ENCODE results near the gene FRYL.

FRYL gene

DNA sequence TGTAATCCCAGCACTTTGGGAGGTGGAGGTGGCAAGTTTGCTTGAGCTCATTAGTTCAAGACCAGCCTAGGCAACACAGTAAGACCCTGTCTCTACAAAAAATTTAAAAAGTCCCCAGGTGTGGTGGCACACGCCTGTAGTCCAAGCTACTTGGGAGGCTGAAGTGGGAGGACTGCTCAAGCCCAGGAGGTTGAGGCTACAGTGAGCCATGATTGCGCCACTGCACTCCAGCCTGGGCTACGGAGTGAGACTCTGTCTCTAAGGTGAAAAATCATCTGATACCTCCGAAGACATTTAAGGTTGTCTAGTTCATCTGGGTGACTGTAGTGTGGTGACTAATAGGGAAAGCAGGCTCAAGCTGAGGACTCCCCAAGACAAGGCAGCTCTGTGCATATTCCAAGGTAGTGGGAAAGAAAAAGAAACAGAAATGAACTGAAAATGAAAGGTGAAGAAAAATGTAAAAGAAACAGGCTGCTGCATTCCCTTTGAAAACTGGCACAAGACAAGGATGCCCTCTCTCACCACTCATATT lies 23.3 kb downstream of the FRYL start:
- Histone ChIP-seq H3K9me3 (ENCODE audit: severe bottlenecking) (peaks cover 2% of the 10 kb centered on the region), H3K27me3 (ENCODE audit: insufficient read depth, poor library complexity, severe bottlenecking) (no peaks in the 10 kb centered on the region), H3K4me1 (ENCODE audit: insufficient read depth, poor library complexity, severe bottlenecking) (peaks cover 13% of the 10 kb centered on the region), H3K36me3 (ENCODE audit: low read depth) (peaks cover 10% of the 10 kb centered on the region), H3K4me3 (ENCODE audit: severe bottlenecking) (no peak overlapping the region), H3K27ac (ENCODE audit: poor library complexity, severe bottlenecking) (peak overlapping the region; percentile 49)
- TF ChIP-seq, protein P1, sequence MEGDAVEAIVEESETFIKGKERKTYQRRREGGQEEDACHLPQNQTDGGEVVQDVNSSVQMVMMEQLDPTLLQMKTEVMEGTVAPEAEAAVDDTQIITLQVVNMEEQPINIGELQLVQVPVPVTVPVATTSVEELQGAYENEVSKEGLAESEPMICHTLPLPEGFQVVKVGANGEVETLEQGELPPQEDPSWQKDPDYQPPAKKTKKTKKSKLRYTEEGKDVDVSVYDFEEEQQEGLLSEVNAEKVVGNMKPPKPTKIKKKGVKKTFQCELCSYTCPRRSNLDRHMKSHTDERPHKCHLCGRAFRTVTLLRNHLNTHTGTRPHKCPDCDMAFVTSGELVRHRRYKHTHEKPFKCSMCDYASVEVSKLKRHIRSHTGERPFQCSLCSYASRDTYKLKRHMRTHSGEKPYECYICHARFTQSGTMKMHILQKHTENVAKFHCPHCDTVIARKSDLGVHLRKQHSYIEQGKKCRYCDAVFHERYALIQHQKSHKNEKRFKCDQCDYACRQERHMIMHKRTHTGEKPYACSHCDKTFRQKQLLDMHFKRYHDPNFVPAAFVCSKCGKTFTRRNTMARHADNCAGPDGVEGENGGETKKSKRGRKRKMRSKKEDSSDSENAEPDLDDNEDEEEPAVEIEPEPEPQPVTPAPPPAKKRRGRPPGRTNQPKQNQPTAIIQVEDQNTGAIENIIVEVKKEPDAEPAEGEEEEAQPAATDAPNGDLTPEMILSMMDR (IDR thresholded peaks at IDR 0.05; ENCODE audit: poor library complexity, severe bottlenecking) = no peak
- no peak for DNase-seq (ENCODE audit: low spot score)
- peak; percentile 98 for ATAC-seq (ENCODE audit: low read depth)

DNA sequence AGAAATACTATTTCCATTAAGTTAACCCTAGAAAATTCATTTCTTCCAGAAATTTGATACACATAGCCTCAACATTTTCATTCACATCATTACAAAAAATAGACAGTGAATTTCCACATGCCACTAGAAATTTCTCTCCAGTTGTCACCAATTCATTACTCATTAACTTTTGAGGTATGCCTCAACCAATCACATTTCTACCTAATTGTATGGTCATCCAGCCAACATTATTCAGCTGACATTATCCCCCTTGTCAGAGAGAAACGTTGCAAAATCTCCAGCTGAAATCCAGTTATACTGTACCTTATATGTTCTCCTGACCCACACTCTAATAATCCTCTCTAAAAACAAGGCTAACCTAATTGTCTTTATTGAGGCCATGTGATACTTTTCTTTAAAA lies 24.8 kb downstream of the FRYL start:
- DNase-seq (ENCODE audit: low spot score) (no peak), ATAC-seq (ENCODE audit: low read depth) (no peak)
- Histone ChIP-seq H3K36me3 (ENCODE audit: low read depth) (peaks cover 10% of the 10 kb centered on the region), H3K4me1 (ENCODE audit: insufficient read depth, poor library complexity, severe bottlenecking) (peaks cover 13% of the 10 kb centered on the region), H3K9me3 (ENCODE audit: severe bottlenecking) (peaks cover 2% of the 10 kb centered on the region), H3K4me3 (ENCODE audit: severe bottlenecking) (no peak overlapping the region), H3K27me3 (ENCODE audit: insufficient read depth, poor library complexity, severe bottlenecking) (no peaks in the 10 kb centered on the region), H3K27ac (ENCODE audit: poor library complexity, severe bottlenecking) (no peak overlapping the region)
- TF ChIP-seq, protein P1 (IDR thresholded peaks at IDR 0.05; ENCODE audit: poor library complexity, severe bottlenecking) = no peak

DNA sequence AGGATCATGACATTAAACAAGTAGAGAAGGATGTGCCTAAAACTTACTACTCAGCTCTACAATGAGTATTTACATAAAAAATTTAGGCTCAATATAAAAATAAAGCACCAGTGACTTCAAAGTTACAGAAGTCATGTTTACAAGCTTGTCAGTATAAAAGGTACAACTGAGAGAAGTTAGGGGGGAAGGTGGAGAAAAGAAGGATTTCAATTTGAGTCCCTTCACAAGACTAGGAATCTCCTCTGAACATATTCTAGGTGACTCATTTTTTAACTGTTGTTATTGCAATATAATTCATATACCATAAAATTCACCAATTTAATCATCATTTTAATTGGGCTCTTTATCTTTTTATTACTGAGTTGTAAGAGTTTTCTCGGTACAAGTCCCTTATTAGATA lies 26.9 kb downstream of the FRYL start:
- Histone ChIP-seq H3K4me1 (ENCODE audit: insufficient read depth, poor library complexity, severe bottlenecking) (peaks cover 16% of the 10 kb centered on the region), H3K27ac (ENCODE audit: poor library complexity, severe bottlenecking) (peak overlapping the region; percentile 2), H3K36me3 (ENCODE audit: low read depth) (peaks cover 7% of the 10 kb centered on the region; the same call in 1 of the 2 replicates), H3K27me3 (ENCODE audit: insufficient read depth, poor library complexity, severe bottlenecking) (no peaks in the 10 kb centered on the region), H3K9me3 (ENCODE audit: severe bottlenecking) (no peaks in the 10 kb centered on the region), H3K4me3 (ENCODE audit: severe bottlenecking) (no peak overlapping the region)
- no peak for DNase-seq (ENCODE audit: low spot score)
- ATAC-seq (ENCODE audit: low read depth) = no peak
- TF ChIP-seq, protein P1 (IDR thresholded peaks at IDR 0.05; ENCODE audit: poor library complexity, severe bottlenecking) = no peak

DNA sequence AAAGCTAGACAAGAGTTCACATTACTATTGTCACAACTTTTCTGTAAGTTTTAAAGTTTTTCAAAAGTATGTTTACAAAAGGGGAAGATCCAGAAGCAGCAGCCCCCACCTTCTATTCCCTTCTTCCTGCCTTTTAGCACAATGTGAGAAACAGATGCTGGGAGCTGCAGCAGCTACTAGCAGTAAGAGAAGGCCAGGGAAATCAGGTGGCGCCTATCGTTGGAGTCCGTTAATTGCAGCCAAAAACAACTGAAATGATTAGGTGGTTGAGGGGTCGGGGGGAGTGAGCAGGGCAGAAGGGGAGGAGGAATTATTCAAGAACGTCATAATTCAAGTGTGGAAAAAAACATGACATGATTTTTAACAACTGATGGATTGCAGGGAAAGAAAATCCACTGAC lies 27.4 kb downstream of the FRYL start:
- ATAC-seq (ENCODE audit: low read depth) (no peak), DNase-seq (ENCODE audit: low spot score) (no peak)
- H3K27ac ChIP-seq (ENCODE audit: poor library complexity, severe bottlenecking) = peak overlapping the region; percentile 2
- H3K36me3 ChIP-seq (ENCODE audit: low read depth) = peaks cover 7% of the 10 kb centered on the region; the same call in 1 of the 2 replicates
- H3K4me1 ChIP-seq (ENCODE audit: insufficient read depth, poor library complexity, severe bottlenecking) = peaks cover 19% of the 10 kb centered on the region
- no peak overlapping the region for H3K4me3 ChIP-seq (ENCODE audit: severe bottlenecking)
- no peaks in the 10 kb centered on the region for H3K9me3 ChIP-seq (ENCODE audit: severe bottlenecking)
- H3K27me3 ChIP-seq (ENCODE audit: insufficient read depth, poor library complexity, severe bottlenecking) = no peaks in the 10 kb centered on the region
- TF ChIP-seq, protein P1 (IDR thresholded peaks at IDR 0.05; ENCODE audit: poor library complexity, severe bottlenecking) = no peak

DNA sequence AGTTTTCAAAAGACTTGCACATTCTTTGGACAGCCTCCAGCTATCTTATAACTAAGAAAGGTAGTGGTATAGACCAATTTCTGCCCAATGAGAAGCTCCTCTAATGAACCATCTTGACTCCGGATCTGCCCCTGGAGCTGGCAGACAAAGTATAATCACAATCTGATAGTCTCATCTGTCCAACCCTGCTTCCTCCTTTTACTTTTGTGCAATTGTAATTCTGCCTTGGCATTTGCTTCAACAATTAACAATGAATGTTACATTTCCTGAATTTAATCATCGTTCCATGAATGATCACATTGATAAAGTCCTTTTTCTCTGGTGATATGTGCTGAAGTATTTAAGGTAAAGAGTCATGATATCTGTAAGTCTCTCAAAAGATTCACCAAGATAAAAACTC lies 27.8 kb downstream of the FRYL start:
- peaks cover 7% of the 10 kb centered on the region; the same call in 1 of the 2 replicates for H3K36me3 ChIP-seq (ENCODE audit: low read depth)
- no peaks in the 10 kb centered on the region for H3K9me3 ChIP-seq (ENCODE audit: severe bottlenecking)
- H3K4me3 ChIP-seq (ENCODE audit: severe bottlenecking) = no peak overlapping the region
- H3K4me1 ChIP-seq (ENCODE audit: insufficient read depth, poor library complexity, severe bottlenecking) = peaks cover 23% of the 10 kb centered on the region
- peak overlapping the region; percentile 2 for H3K27ac ChIP-seq (ENCODE audit: poor library complexity, severe bottlenecking)
- DNase-seq (ENCODE audit: low spot score) = no peak
- TF ChIP-seq, protein P1 (IDR thresholded peaks at IDR 0.05; ENCODE audit: poor library complexity, severe bottlenecking) = no peak
- ATAC-seq (ENCODE audit: low read depth) = no peak
- no peaks in the 10 kb centered on the region for H3K27me3 ChIP-seq (ENCODE audit: insufficient read depth, poor library complexity, severe bottlenecking)

All from RWPE2 (cell line).